Endodermal cell (in vitro differentiated cells): ENCODE measurements around the gene SRP14. TPM values are rescaled to one million over a fixed set of nuclear protein-coding genes. Genes with fewer than 3 reads are reported as not detected.

ENCODE experiments used
- DNase-seq: peaks from one replicate; pipeline ENCODE4 v3.0.0-alpha.2; 2017
- H3K27ac ChIP-seq: 2 replicates; pipeline ENCODE4 v1.5.1; 2013; ENCODE audit warnings: mild to moderate bottlenecking, low read depth, low read length, moderate library complexity
- H3K27me3 ChIP-seq: 2 replicates; pipeline ENCODE4 v1.6.1; 2013; ENCODE audit warnings: mild to moderate bottlenecking, low read length, moderate library complexity; ENCODE audit not compliant: insufficient read depth, control insufficient read depth, poor library complexity, severe bottlenecking
- H3K36me3 ChIP-seq: 2 replicates; pipeline ENCODE4 v1.7.0; 2013; ENCODE audit warnings: mild to moderate bottlenecking, low read length, moderate library complexity; ENCODE audit not compliant: control insufficient read depth, insufficient read depth
- H3K4me1 ChIP-seq: one replicate; pipeline ENCODE4 v1.7.0; 2013; ENCODE audit warnings: low read length; ENCODE audit not compliant: control insufficient read depth, insufficient read depth
- H3K4me3 ChIP-seq: 2 replicates; pipeline ENCODE4 v1.5.1; 2013; ENCODE audit warnings: mild to moderate bottlenecking, low read length, moderate library complexity
- H3K9ac ChIP-seq: 2 replicates; pipeline ENCODE4 v1.6.1; 2013; ENCODE audit warnings: mild to moderate bottlenecking, low read length, moderate library complexity; ENCODE audit not compliant: poor library complexity, severe bottlenecking; ENCODE audit errors: extremely low read depth
- H3K9me3 ChIP-seq: 2 replicates; pipeline ENCODE4 v1.6.1; 2013; ENCODE audit warnings: mild to moderate bottlenecking, low read length, moderate library complexity; ENCODE audit not compliant: control insufficient read depth
- H3K27ac Mint-ChIP-seq: 2 replicates; pipeline ENCODE4 v1.8.0; 2020; ENCODE audit warnings: mixed read lengths
- H3K27me3 Mint-ChIP-seq: 2 replicates; pipeline ENCODE4 v1.8.0; 2021; ENCODE audit warnings: mild to moderate bottlenecking, mixed read lengths; ENCODE audit not compliant: insufficient read depth
- H3K36me3 Mint-ChIP-seq: 2 replicates; pipeline ENCODE4 v1.8.0; 2020; ENCODE audit warnings: low read depth, mixed read lengths
- H3K4me1 Mint-ChIP-seq: 2 replicates; pipeline ENCODE4 v1.8.0; 2020; ENCODE audit warnings: mixed read lengths
- H3K4me3 Mint-ChIP-seq: 2 replicates; pipeline ENCODE4 v1.8.0; 2020; ENCODE audit warnings: mild to moderate bottlenecking, moderate library complexity, mixed read lengths
- H3K9me3 Mint-ChIP-seq: 2 replicates; pipeline ENCODE4 v1.8.0; 2020; ENCODE audit warnings: mild to moderate bottlenecking, mixed read lengths
- WGBS, 2 experiments: methylation state at CpG; one replicate each; pipeline versions ENCODE4 v1.1.5 to v1.1.7; 2013; ENCODE audit warnings: missing lambda C conversion rate in 2 of 2, mixed read lengths in 1 of 2; ENCODE audit not compliant: insufficient coverage in 1 of 2, insufficient read length in 1 of 2; 5-methylcytosine and 5-hydroxymethylcytosine counted together
- total RNA-seq, 2 donors: library from RNA; stranded (reverse); fragmentation: NEBNext Ultra II Directional in 1 of 2; extraction: Animal tissue kit (Norgen Biotek cat#: 25700) in 1 of 2; gene quantifications; 2 replicates in 1 of 2; 3 replicates in 1 of 2; pipeline ENCODE4 v1.2.1, GENCODE V29; 2021
- TF ChIP-seq, protein P1 (sequence below): fragments of 200-600 bp; sonication (generic); conservative IDR thresholded peaks from 2 replicates; pipeline ENCODE4 v1.5.0; 2021; ENCODE audit warnings: antibody characterized with exemption, mild to moderate bottlenecking

SRP14 gene
- total RNA-seq, 2 donors from 2014 or later, result 237 to 293 TPM

DNA sequence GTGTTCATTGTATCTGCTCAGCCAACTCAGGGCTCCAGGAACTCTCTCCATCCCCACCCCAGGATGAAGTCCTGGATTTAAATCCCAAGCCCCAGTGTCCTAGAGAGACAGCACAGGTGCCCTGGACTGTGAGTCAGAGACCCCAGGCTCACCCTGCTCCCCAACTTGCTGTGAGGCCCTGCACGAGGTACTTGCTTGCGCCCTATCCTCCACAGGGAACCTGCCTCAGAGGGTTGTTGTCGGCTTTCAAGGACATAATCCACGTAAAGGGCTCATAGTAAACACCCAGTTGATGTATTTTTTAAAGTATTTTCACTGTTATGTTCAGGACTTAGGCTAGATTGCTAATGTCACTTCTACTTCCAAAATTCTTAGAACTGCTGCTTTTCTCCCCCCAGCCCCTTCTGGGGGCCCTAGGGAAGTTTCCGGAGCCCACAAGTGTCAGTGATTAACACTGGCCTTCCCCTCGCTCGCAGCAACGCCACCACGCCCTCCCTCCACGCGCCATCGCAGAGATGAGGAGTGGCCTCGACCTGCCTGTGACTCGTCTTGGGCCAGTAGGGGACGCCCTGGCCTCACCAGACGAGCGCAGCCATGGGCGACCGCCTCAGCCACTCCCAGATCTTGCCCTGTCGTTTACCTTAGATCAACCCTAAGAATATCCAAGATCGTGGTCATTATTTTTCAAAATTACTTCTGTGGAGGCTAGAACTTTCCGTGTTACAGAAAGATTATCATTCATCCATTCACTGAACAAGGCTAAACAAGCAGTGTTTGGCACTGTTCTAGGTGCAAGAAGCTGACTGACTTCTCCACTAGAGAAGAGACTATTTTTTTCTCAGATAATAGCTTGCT lies 6.0 kb upstream of the SRP14 start:
- peaks cover 18% of the 10 kb centered on the region for H3K4me1 Mint-ChIP-seq
- H3K9me3 Mint-ChIP-seq, result no peaks in the 10 kb centered on the region
- H3K27me3 ChIP-seq, result no peaks in the 10 kb centered on the region
- no peaks in the 10 kb centered on the region for H3K9me3 ChIP-seq
- H3K36me3 Mint-ChIP-seq, result no peaks in the 10 kb centered on the region
- H3K4me1 ChIP-seq, result peaks cover 2% of the 10 kb centered on the region
- no peaks in the 10 kb centered on the region for H3K27me3 Mint-ChIP-seq
- H3K36me3 ChIP-seq, result no peaks in the 10 kb centered on the region
- peak overlapping the region; percentile 50 for H3K4me3 Mint-ChIP-seq
- no peak overlapping the region for H3K9ac ChIP-seq
- peak; percentile 94 for DNase-seq
- H3K27ac Mint-ChIP-seq, result peak overlapping the region; percentile 64
- WGBS, 2 experiments, result 13 to 45% methylated on average over 5 to 22 of the region's 22 CpGs
- H3K27ac ChIP-seq, result no peak overlapping the region
- peak overlapping the region; percentile 15 for H3K4me3 ChIP-seq
- TF ChIP-seq, protein P1, sequence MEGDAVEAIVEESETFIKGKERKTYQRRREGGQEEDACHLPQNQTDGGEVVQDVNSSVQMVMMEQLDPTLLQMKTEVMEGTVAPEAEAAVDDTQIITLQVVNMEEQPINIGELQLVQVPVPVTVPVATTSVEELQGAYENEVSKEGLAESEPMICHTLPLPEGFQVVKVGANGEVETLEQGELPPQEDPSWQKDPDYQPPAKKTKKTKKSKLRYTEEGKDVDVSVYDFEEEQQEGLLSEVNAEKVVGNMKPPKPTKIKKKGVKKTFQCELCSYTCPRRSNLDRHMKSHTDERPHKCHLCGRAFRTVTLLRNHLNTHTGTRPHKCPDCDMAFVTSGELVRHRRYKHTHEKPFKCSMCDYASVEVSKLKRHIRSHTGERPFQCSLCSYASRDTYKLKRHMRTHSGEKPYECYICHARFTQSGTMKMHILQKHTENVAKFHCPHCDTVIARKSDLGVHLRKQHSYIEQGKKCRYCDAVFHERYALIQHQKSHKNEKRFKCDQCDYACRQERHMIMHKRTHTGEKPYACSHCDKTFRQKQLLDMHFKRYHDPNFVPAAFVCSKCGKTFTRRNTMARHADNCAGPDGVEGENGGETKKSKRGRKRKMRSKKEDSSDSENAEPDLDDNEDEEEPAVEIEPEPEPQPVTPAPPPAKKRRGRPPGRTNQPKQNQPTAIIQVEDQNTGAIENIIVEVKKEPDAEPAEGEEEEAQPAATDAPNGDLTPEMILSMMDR, result peak; percentile 96

DNA sequence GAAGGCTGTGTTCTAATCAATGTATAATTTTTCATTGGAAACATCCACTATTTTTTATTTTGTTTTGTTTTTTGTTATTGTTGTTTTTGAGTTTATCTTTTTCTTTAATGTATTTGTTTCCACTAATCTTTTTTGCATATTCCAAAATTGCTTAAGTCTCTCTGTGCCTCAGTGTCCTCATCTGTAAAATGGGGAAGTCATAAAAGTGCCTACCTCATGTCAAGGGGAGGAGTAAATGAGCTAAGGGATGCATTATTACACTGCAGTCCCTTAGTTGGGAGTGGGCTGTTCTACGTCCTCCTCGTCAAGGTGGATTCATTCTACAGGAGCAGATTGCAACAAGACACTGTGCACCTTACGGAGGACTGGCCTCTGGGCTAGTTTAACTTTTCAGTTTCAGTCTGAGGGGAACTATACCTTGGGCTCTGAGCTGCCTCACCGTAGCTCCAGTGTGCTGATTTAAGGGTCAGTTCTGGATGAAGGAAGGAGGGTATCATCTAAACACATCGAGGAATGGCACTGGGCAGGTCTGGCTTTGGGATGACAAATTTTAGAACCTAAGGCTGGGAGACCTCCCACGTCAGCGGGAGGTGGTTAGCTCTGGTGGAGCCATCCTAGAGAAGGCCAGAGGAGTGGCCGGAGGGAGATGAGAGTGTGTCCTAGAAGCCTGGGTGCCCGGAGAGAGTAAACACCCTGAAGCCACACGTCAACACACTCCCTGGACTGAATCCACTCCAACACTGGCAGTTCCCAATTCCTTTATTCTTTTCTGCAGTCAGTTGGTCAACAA lies 5.1 kb upstream of the SRP14 start:
- Histone ChIP-seq H3K9me3 (no peaks in the 10 kb centered on the region), H3K9ac (no peak overlapping the region), H3K27ac (no peak overlapping the region), H3K36me3 (no peaks in the 10 kb centered on the region), H3K4me1 (peaks cover 2% of the 10 kb centered on the region), H3K27me3 (no peaks in the 10 kb centered on the region), H3K4me3 (no peak overlapping the region)
- no peaks in the 10 kb centered on the region for H3K27me3 Mint-ChIP-seq
- H3K9me3 Mint-ChIP-seq, result no peaks in the 10 kb centered on the region
- no peak for DNase-seq
- H3K4me3 Mint-ChIP-seq, result no peak overlapping the region
- H3K27ac Mint-ChIP-seq, result no peak overlapping the region
- TF ChIP-seq, protein P1, result no peak
- 94 to 95% methylated on average over 4 to 10 of the region's 10 CpGs for WGBS, 2 experiments
- no peaks in the 10 kb centered on the region for H3K36me3 Mint-ChIP-seq
- peaks cover 18% of the 10 kb centered on the region for H3K4me1 Mint-ChIP-seq

DNA sequence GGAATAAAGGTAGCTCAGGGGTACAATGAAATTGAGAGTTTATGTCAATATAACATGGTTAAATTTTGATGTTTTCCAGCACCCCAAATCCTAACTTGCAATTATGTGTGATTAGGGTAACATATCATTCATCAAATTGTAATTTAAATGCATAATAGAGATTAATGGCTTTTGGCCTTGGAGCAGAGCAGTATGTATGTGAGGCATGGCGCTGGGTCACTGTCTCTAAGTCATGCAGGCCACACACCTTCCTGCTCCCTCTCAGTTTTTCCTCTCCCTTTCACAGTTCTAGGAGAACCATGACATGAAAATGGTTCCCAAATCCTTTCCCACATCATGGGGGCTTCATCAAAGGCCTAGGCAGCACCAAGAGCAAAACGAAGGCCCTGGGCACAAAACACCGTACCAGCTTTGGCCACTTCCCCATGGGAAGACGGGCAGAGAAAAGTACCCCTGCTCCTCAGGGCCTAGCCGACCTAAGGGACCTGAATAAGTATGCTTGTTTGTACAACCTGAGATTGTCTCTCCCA lies 3.9 kb upstream of the SRP14 start:
- H3K27ac Mint-ChIP-seq, result no peak overlapping the region
- Histone ChIP-seq H3K27ac (no peak overlapping the region), H3K9ac (no peak overlapping the region), H3K27me3 (no peaks in the 10 kb centered on the region), H3K9me3 (no peaks in the 10 kb centered on the region), H3K4me3 (no peak overlapping the region), H3K4me1 (peaks cover 2% of the 10 kb centered on the region), H3K36me3 (peaks cover 3% of the 10 kb centered on the region)
- H3K4me1 Mint-ChIP-seq, result peaks cover 23% of the 10 kb centered on the region
- H3K27me3 Mint-ChIP-seq, result no peaks in the 10 kb centered on the region
- no peaks in the 10 kb centered on the region for H3K9me3 Mint-ChIP-seq
- no peak overlapping the region for H3K4me3 Mint-ChIP-seq
- TF ChIP-seq, protein P1, result no peak
- no peak for DNase-seq
- peaks cover 6% of the 10 kb centered on the region for H3K36me3 Mint-ChIP-seq
- 91 to 96% methylated on average over 4 to 5 of the region's 5 CpGs for WGBS, 2 experiments
